T-cell (primary cell): ENCODE measurements around the gene GJD2. TPM values are rescaled to one million over a fixed set of nuclear protein-coding genes. Genes with fewer than 3 reads are reported as not detected.

Experiments used
- ATAC-seq, 4 experiments: fragments of 200-7000 bp in 3 of 4; fragments of 150-1000 bp in 1 of 4; cut with Tn5 transposase; replicated peaks in 1 of 4; 1 replicate in 3 of 4; 2 replicates in 1 of 4; pipeline ENCODE4 v1.10.0; 2021; ENCODE audit warnings: moderate library complexity in 3 of 4, mild to moderate bottlenecking in 2 of 4, moderate number of reproducible peaks in 1 of 4
- CTCF ChIA-PET, 2 donors: fragments of 300-600 bp; sonication (Branson Sonifier 250); formaldehyde crosslinking; loops; one replicate each; lab custom pipeline; 2022; ENCODE audit warnings: antibody characterized with exemption in 2 of 2; lab: Charles Lee
- POLR2A ChIA-PET, 2 donors: fragments of 300-600 bp; sonication (Branson Sonifier 250); formaldehyde crosslinking; loops; one replicate each; lab custom pipeline; 2022; ENCODE audit warnings: antibody characterized with exemption in 2 of 2; lab: Charles Lee
- DNase-seq, 35 experiments: peaks; one replicate each; pipeline versions ENCODE4 v3.0.0 to v3.0.0-alpha.2; 2013 to 2023
- H3K27ac ChIP-seq: one replicate; pipeline ENCODE4 v1.5.1; 2013; ENCODE audit warnings: low read length
- H3K27me3 ChIP-seq, 2 experiments: replicated peaks in 1 of 2; 1 replicate in 1 of 2; 2 replicates in 1 of 2; pipeline versions ENCODE4 v1.6.1 to v1.7.0; 2013; ENCODE audit warnings: low read length in 1 of 2, mixed read lengths in 1 of 2; ENCODE audit not compliant: control insufficient read depth in 2 of 2, insufficient read depth in 2 of 2; ENCODE audit errors: extremely low read depth in 1 of 2
- H3K36me3 ChIP-seq, 2 donors: 1 replicate in 1 of 2; 2 replicates in 1 of 2; pipeline versions ENCODE4 v1.6.1 to v1.7.0; 2013; ENCODE audit warnings: low read length in 1 of 2; ENCODE audit not compliant: control insufficient read depth in 2 of 2, insufficient read depth in 1 of 2; ENCODE audit errors: extremely low read depth in 1 of 2
- H3K4me1 ChIP-seq, 2 experiments: 1 replicate in 1 of 2; 2 replicates in 1 of 2; pipeline versions ENCODE4 v1.6.1 to v1.7.0; 2013; ENCODE audit warnings: low read length in 2 of 2, mixed read lengths in 1 of 2; ENCODE audit not compliant: insufficient read depth in 2 of 2, control insufficient read depth in 1 of 2; ENCODE audit errors: extremely low read depth in 1 of 2
- H3K4me3 ChIP-seq, 2 donors: 1 replicate in 1 of 2; 2 replicates in 1 of 2; pipeline versions ENCODE4 v1.5.1 to v1.7.0; 2013; ENCODE audit warnings: mild to moderate bottlenecking in 2 of 2, low read length in 1 of 2, moderate library complexity in 1 of 2; ENCODE audit not compliant: control insufficient read depth in 1 of 2; ENCODE audit errors: extremely low read depth in 1 of 2
- H3K9me3 ChIP-seq: 2 replicates; pipeline ENCODE4 v1.7.0; 2013
- H3K27ac Mint-ChIP-seq, 2 donors: one replicate each; pipeline ENCODE4 v1.8.0; 2020 to 2021; ENCODE audit warnings: mild to moderate bottlenecking in 2 of 2, mixed read lengths in 2 of 2
- H3K27me3 Mint-ChIP-seq, 2 donors: one replicate each; pipeline ENCODE4 v1.8.0; 2021 to 2022; ENCODE audit warnings: mixed read lengths in 2 of 2
- H3K36me3 Mint-ChIP-seq: one replicate; pipeline ENCODE4 v1.8.0; 2021; ENCODE audit warnings: mixed read lengths
- H3K4me1 Mint-ChIP-seq, 3 donors: one replicate each; pipeline ENCODE4 v1.8.0; 2020 to 2022; ENCODE audit warnings: mixed read lengths in 3 of 3, mild to moderate bottlenecking in 1 of 3
- H3K4me3 Mint-ChIP-seq, 3 donors: one replicate each; pipeline ENCODE4 v1.8.0; 2020 to 2022; ENCODE audit warnings: mild to moderate bottlenecking in 3 of 3, mixed read lengths in 3 of 3, moderate library complexity in 3 of 3
- H3K9me3 Mint-ChIP-seq, 3 donors: one replicate each; pipeline ENCODE4 v1.8.0; 2020 to 2022; ENCODE audit warnings: mixed read lengths in 3 of 3
- WGBS: methylation state at CpG from one replicate; pipeline ENCODE4 v1.1.5; 2013; ENCODE audit warnings: missing lambda C conversion rate; ENCODE audit not compliant: insufficient coverage; 5-methylcytosine and 5-hydroxymethylcytosine counted together
- total RNA-seq, 35 experiments: library from RNA in 6 of 35; stranded (reverse) in 6 of 35; fragments of 120-200 nt in 1 of 35; gene quantifications; one replicate each; pipeline versions ENCODE4 v1.2.1 to v1.2.4 and lab custom pipeline; 2013 to 2026

GJD2 gene
- total RNA-seq (not detected), total RNA-seq (lab: John Stamatoyannopoulos, UW) (0 to 0.25 (median 0) reads per million in 29 experiments)
- total RNA-seq (2013) = not detected

DNA sequence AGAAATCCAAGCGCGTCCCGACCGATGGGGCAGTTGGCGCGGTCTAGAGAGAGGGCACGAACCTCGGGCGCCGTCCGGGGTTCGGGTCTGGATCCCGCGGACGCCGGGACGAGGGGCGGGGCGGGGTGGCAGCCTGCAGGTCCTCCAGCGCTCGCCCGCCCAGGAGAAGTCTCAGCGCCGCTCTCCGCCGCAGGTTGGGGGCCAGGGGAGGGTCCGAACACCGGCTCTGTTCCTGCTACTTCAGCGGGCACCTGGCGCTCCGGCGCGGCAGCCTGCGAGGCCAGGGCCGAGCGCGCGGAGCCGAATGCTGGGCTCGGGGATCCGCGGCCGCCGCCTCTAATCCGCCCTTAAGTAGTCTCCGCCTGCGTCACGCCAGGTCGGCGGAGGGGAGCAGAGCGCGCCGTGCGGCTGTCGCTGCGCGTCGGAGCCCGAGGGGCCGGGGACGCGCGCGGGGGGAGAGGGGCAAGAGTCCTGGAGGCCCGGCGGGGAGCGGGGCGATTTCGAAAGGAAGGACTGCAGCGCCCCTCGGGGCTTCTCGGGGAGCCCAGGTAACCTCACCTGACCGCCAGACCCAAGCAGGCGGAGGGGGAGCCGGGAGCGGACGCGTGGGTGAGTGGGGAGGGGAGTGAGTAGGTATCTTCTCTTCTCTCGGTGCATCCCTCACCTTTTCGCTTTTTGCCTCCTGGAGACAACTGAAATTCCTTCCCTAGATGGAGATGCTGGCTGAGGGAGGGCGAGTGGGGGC, at the start of gene GJD2:
Gene GJD2, minus strand, starts transcription at position 325 of the 745 bp plus-strand sequence. CDS start 510 bp downstream, outside the sequence.
- no peaks in the 10 kb centered on the region for H3K4me1 ChIP-seq
- H3K36me3 ChIP-seq = no peaks in the 10 kb centered on the region
- 4% methylated on average over 73 of the region's 81 CpGs for WGBS
- DNase-seq (no peak), ATAC-seq (no peak)
- no peaks in the 10 kb centered on the region for H3K9me3 ChIP-seq
- ChIA-PET CTCF (no interaction called here), POLR2A (no interaction called here)
- Mint-ChIP-seq H3K9me3 (no peaks in the 10 kb centered on the region), H3K36me3 (no peaks in the 10 kb centered on the region), H3K27ac (no peak within 1 kb of the TSS), H3K4me1 (peaks cover 0 to 7% (median 6%) of the 10 kb centered on the region in 3 donors), H3K27me3 (peaks cover 65 to 70% of the 10 kb centered on the region in 2 donors), H3K4me3 (peak within 1 kb of the TSS in 1 of 3 donors; percentile 53)
- no peak within 1 kb of the TSS for H3K4me3 ChIP-seq
- H3K27ac ChIP-seq = no peak within 1 kb of the TSS
- H3K27me3 ChIP-seq = peaks cover 12 to 32% of the 10 kb centered on the region in 2 experiments

DNA sequence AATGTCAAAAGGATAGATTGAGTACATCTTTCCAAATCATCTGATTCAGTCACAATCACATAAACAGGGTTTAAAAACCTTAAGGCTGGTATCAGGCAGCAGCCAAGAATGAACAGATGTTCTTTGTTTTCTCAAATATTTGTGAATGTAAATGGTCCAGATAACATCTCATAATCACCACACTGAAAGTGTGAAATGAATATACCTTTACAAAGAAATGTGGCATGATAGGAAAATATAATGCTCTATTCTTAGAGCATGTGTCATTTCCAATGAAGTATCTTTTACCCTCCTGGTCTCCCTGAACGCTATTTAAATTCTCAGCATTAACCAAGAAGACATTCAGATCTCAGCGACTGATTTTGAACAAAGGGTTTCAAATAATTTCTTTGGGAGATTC, 49.3 kb upstream of the GJD2 start:
- ATAC-seq (no peak), DNase-seq (no peak)
- Mint-ChIP-seq H3K9me3 (peaks cover 4 to 5% (median 4%) of the 10 kb centered on the region in 3 donors), H3K36me3 (no peaks in the 10 kb centered on the region), H3K27ac (no peak overlapping the region), H3K4me1 (no peaks in the 10 kb centered on the region), H3K27me3 (peaks cover 28 to 29% of the 10 kb centered on the region in 2 donors), H3K4me3 (no peak overlapping the region)
- Histone ChIP-seq H3K27me3 (peaks cover 0 to 21% of the 10 kb centered on the region in 2 experiments), H3K4me3 (no peak overlapping the region), H3K27ac (no peak overlapping the region), H3K4me1 (no peaks in the 10 kb centered on the region), H3K36me3 (no peaks in the 10 kb centered on the region), H3K9me3 (no peaks in the 10 kb centered on the region)
- CTCF ChIA-PET = no interaction called here
- WGBS = 60% methylated on average over 1 of the region's 2 CpGs
- POLR2A ChIA-PET = no interaction called here

DNA sequence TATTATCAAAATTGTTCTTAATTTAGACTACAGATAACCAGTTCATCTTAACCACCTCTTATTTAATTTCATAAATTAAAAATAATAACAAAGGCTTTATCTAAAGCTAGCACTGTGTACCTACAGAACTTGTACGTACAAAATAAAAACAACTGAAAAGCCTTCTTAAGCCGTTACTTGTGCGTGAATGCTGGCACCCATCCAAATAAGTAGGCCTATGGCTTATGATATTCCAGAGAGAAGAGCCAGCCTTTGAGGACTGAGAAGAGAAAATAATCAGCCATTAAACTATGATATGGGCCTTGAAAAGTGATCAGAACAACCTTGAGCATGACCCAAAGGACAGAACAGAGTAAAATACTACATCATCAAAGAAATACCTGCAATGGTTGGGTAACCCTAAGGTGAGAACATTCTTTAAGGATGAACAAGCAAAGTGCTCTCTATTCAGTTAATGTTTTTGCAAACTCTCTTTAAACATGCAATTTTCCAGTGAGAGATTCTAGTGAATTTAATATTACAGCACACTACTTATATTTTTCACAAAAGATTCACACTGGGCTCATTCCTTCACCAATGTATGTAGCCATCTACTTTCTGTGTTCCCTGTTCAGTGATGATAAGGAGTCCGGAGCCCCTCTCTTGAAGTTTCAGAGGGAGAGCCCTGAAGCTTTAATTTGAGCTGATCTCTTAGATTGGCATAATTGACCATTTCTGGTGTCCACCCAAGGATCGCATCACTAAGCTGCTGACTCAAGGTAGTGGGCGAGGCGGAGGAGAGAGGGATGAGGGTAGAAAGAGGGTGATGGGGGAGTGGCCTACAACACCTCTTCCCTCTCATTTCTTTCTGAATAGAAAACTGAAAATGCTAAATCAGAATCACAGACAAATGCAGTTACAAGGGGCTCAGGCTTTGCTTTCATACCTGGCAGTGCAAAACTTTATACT, 48.3 kb upstream of the GJD2 start:
- H3K9me3 ChIP-seq = no peaks in the 10 kb centered on the region
- Mint-ChIP-seq H3K27ac (no peak overlapping the region), H3K27me3 (peaks cover 25 to 29% of the 10 kb centered on the region in 2 donors), H3K4me3 (no peak overlapping the region), H3K9me3 (peaks cover 4 to 5% (median 4%) of the 10 kb centered on the region in 3 donors), H3K4me1 (no peaks in the 10 kb centered on the region), H3K36me3 (no peaks in the 10 kb centered on the region)
- no peaks in the 10 kb centered on the region for H3K4me1 ChIP-seq
- ATAC-seq = no peak
- POLR2A ChIA-PET = no interaction called here
- CTCF ChIA-PET = interaction anchor here in 1 of 2 donors (0.6 kb wide), 1 partner anchor 288 kb away, joined by 7 read pairs; no protein-coding TSS in a partner anchor
- no peak overlapping the region for H3K4me3 ChIP-seq
- peaks cover 0 to 23% of the 10 kb centered on the region in 2 experiments for H3K27me3 ChIP-seq
- no peaks in the 10 kb centered on the region for H3K36me3 ChIP-seq
- H3K27ac ChIP-seq = no peak overlapping the region
- DNase-seq = no peak
- 80% methylated on average over 1 of the region's 7 CpGs for WGBS

DNA sequence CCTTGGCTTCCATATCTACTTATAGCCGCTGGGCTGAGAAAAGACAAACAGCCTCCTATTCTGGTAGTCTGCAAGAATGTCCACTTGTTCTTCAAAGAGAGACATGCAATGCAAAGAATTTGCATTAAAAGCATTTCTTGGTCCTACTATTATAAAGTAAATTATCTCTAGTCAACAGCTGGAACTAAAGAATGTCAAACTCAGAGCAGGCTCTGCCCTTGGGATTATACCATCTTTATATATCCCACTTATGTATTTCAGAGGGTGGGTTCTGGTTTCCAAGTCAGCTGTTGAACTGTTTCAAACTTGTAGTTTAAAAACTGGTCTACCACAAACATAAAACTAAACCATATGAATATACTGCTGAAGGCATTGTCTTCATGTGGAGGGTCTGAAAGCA, 47.6 kb upstream of the GJD2 start:
- Histone ChIP-seq H3K4me3 (no peak overlapping the region), H3K9me3 (no peaks in the 10 kb centered on the region), H3K27ac (no peak overlapping the region), H3K27me3 (peaks cover 0 to 26% of the 10 kb centered on the region in 2 experiments), H3K36me3 (no peaks in the 10 kb centered on the region), H3K4me1 (no peaks in the 10 kb centered on the region)
- WGBS = 88% methylated on average over 1 of the region's 1 CpG
- ChIA-PET CTCF (no interaction called here), POLR2A (no interaction called here)
- Mint-ChIP-seq H3K4me3 (no peak overlapping the region), H3K27me3 (peaks cover 28 to 31% of the 10 kb centered on the region in 2 donors), H3K27ac (no peak overlapping the region), H3K4me1 (no peaks in the 10 kb centered on the region), H3K36me3 (no peaks in the 10 kb centered on the region), H3K9me3 (peaks cover 4 to 5% (median 4%) of the 10 kb centered on the region in 3 donors)
- no peak for DNase-seq
- no peak for ATAC-seq

DNA sequence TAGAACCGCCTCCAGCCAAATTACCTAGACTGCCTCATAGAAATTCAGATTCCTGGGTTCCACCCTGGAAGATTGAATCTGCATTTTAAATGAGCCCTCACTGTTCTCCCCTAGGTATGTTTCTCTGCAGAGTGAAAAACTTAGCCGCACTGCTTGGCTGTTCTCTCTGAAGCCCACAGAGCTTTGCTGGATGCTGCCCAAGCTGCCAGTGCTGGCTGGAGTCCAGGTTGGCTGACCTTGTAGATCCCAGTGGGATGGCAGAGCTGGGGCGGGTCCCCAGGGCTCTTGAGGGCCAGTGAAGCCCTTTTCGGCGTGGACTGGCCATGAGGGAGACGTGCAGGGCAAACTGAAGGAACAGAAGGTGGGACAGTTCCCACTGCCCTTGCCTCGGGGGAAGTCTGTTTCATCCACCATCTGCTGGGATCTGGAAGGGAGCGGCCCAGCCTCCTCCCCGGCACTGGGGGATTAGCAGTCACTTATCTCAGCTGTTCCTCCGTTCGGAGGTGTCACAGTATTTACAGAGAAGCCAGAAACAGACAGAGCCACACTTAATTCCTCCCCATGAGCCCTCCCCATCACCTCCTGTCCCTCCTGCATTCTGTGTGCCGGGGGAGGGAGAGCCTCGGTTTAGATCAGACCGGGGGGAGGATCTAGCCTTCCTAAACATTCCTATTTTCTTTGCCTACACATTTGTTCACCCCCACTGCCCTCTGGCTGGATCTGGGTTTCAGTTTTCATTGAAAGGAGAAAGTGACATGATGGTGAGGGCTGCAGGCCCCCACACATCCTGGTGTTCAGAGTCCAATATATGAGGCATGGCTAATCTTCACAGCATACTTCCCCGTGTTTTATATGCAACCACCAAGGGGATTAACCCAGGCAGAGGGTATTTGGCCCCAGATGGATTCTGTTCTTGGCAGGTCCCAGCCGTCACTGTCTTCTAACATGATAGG, 44.6 kb upstream of the GJD2 start:
- ATAC-seq (no peak), DNase-seq (peak in 1 of 35 experiments; percentile 0)
- 64% methylated on average over 10 of the region's 16 CpGs for WGBS
- Mint-ChIP-seq H3K36me3 (no peaks in the 10 kb centered on the region), H3K27ac (no peak overlapping the region), H3K4me3 (no peak overlapping the region), H3K4me1 (peaks cover 0 to 3% (median 0%) of the 10 kb centered on the region in 3 donors), H3K9me3 (no peaks in the 10 kb centered on the region), H3K27me3 (peaks cover 25 to 42% of the 10 kb centered on the region in 2 donors)
- H3K4me1 ChIP-seq = no peaks in the 10 kb centered on the region
- no peaks in the 10 kb centered on the region for H3K9me3 ChIP-seq
- CTCF ChIA-PET = no interaction called here
- H3K4me3 ChIP-seq = no peak overlapping the region
- no peak overlapping the region for H3K27ac ChIP-seq
- POLR2A ChIA-PET = no interaction called here
- H3K36me3 ChIP-seq = no peaks in the 10 kb centered on the region
- H3K27me3 ChIP-seq = peaks cover 7 to 43% of the 10 kb centered on the region in 2 experiments
